GF-D8 (cell line): ENCODE measurements around the gene HSD3B7.

ENCODE experiments used
- DNase-seq: peaks from one replicate; lab custom pipeline; 2025; lab: John Stamatoyannopoulos, UW

The HSD3B7 gene

DNA sequence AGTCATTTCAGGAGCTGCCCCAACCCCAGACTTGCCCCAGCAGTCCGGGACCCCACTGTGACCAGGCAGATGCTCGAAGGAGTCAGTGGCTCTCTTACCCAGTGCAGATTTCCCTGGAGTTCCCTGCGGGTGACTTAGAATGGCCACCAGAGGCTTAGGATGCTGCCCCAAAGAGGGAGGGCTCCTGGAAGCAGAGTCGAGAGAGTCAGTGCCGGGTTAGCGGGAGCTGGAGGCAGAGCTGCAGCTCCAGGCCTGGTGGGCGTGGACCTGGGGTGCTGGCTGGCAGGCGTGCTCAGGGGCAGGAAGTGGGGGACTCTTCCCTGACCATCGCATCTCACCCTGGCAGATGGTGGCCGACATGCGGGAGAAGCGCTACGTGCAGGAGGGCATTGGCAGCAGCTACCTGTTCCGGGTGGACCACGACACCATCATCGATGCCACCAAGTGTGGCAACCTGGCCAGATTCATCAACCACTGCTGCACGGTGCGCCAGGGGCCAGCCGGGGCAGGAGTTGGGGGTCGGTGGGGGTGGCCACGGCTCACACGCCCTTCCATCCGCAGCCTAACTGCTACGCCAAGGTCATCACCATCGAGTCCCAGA lies 1.6 kb upstream of the HSD3B7 start:
- no peak for DNase-seq

- no peak for DNase-seq
Measured at GRCh38 chr16:30983898-30984610, 953 bp upstream of the HSD3B7 start.

DNA sequence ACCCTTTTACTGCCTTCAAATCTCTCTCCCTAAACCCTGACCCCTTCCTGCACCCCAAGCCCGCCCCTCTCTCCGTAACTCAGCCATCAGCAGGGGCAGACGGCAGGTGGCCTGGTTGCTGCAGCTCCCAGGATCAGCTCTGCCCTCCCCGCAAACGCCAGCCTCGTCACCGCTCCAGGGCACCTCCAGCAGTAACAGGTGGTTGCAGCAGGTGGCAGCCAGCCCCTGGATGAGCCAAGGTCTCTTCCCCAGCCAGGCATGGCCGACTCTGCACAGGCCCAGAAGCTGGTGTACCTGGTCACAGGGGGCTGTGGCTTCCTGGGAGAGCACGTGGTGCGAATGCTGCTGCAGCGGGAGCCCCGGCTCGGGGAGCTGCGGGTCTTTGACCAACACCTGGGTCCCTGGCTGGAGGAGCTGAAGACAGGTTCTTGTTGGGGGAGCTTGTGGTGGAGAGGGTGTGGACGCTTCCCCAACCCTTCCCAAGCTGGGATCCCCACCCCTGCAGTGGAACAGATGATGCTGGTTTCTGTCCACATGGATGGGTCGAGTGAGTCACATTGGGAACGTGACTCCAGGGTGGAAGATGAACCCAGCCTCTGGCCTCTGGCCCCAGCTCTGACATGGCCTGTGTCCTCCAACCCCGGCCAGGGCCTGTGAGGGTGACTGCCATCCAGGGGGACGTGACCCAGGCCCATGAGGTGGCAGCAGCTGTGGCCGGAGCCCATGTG lies 558 bp downstream of the HSD3B7 start:
- no peak for DNase-seq

DNA sequence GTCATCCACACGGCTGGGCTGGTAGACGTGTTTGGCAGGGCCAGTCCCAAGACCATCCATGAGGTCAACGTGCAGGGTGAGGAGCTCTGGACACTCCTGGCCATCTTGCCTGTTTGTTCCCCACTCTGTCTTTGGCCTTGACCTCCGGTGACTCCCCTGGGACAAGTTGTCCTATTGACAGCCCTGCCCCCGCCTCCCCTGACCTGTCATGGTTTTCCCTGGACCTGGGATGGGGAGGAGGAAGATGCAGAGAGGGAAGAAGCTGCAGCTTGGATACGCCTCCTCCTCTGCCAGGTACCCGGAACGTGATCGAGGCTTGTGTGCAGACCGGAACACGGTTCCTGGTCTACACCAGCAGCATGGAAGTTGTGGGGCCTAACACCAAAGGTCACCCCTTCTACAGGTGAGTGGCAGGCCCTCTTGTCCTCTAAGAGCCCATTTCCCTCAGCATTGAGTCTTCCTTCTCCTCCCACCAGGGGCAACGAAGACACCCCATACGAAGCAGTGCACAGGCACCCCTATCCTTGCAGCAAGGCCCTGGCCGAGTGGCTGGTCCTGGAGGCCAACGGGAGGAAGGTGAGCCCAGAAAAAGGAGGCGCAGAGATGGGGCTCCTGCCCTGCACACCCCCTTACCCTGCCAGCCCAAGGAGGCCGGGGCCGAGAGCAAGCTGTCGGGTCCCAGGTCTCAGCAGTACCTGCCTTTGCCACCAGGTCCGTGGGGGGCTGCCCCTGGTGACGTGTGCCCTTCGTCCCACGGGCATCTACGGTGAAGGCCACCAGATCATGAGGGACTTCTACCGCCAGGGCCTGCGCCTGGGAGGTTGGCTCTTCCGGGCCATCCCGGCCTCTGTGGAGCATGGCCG lies 1.4 kb downstream of the HSD3B7 start:
- DNase-seq = no peak

DNA sequence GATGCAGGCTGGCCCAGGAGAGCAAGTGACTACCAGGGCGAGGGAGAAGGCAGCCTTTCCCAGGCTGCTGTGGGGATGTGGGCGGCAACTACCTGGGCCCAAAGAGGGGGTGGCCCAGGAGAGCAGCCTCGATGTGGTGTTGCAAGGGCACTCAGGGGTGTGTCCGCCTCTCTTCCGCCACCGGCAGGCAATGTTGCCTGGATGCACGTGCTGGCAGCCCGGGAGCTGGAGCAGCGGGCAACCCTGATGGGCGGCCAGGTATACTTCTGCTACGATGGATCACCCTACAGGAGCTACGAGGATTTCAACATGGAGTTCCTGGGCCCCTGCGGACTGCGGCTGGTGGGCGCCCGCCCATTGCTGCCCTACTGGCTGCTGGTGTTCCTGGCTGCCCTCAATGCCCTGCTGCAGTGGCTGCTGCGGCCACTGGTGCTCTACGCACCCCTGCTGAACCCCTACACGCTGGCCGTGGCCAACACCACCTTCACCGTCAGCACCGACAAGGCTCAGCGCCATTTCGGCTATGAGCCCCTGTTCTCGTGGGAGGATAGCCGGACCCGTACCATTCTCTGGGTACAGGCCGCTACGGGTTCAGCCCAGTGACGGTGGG lies 2.7 kb downstream of the HSD3B7 start:
- no peak for DNase-seq

DNA sequence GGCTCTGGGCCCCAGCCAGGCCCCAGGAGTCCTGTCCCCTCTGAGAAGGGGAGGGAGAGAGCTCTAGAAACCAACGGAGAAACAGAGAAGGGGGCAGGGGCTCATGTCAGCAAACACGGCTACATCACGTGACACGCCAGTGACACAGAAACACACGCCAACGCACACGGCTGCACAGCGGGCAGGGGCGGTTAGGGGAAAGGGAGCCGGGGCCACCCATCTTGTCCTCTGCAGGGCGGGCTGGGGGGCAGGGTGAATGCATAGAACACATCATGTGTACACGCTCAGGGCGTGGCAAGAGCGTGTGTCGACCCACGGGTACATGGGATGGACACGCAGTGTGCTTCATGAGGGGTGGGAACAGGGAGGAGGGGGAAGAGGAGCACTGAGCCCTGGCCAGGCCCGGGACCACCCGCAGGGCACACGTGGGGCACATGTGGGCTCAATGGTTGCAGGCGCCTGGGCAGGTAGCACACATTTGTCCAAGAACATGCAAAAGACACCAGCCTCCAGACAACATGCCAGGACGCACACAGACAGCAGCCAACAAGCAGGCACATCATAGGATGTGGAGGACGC lies 4.6 kb downstream of the HSD3B7 start:
- DNase-seq = no peak

DNA sequence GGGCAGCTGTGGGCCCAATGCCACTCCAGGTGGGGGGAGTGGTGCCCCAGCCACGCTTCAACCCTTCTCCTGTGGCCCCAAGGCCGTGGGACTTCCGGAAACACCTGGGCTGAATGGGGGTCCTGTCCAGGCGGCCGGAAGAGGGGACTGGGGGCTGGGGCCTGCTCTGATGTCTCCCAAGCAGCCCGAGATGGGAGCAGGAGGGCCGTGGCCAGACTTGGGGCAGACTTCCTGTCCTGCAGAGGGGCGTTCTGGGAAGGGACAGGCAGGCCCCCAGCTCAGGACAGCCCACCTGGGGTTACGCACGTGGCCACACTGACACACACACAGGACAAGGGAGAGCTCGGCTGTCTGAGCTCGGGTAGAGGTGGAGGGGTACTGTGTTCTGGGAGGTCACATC lies 5.1 kb downstream of the HSD3B7 start:
- DNase-seq = no peak

- DNase-seq = no peak
Measured at GRCh38 chr16:30991052-30991451, 6.0 kb downstream of the HSD3B7 start.

- DNase-seq = no peak
Measured at GRCh38 chr16:30992276-30992780, 7.3 kb downstream of the HSD3B7 start.

DNA sequence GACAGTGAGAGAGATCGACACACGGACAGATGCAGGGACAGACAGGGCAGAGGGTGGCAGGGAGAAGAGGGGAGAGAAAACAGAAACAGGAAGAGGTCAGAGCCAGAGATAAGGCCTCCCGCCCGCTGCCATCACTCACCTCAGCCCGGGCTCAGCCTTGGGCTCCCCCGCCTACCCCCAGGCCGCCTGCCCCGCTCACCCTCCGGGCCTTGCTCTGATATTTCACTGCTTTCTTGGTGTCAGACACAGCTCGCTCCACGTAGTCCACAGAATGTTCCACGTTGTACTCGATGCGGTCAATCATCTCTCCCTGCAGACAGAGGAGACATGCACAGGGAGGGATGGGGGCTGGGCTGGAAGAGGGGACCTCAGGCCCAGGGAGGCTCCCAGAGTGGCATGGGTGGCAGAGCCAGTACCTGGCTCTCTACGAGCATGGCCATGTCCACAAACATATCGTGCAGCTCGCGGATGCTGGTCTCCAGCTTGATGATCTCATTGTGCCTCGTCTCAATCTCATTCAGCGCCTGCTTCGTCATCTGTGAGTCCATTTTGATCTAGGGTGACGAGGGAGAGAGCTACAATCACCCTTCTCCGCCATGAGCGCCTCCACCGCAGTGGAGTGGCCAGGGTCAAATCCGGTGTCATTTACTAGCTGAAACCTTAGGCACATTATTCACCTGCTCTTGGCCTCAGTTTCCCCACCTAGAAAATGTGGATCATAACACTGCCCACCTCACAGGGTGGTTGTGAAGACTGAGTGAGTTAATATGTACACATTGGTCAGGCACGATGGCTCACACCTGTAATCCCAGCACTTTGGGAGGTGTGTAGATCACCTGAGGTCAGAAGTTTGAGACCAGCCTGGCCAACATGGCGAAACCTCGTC lies 8.2 kb downstream of the HSD3B7 start:
- peak; percentile 9 for DNase-seq

GRCh38 chr16:30995927-30996323 lies 10.9 kb downstream of the HSD3B7 start:
- DNase-seq = no peak

- DNase-seq = no peak
Measured at GRCh38 chr16:30996324-30996984, 11.4 kb downstream of the HSD3B7 start.

- no peak for DNase-seq
Measured at GRCh38 chr16:30996985-30997724, 12.1 kb downstream of the HSD3B7 start.

- DNase-seq = no peak
Measured at GRCh38 chr16:30997725-30998711, 13.0 kb downstream of the HSD3B7 start.

GRCh38 chr16:30998852-30999761 lies 14.1 kb downstream of the HSD3B7 start:
- no peak for DNase-seq

GRCh38 chr16:31000671-31001382 lies 15.8 kb downstream of the HSD3B7 start:
- no peak for DNase-seq
